CD14-positive monocyte (primary cell): Measurements from ENCODE around the gene GPRC5C. TPM values are rescaled to one million over a fixed set of nuclear protein-coding genes. Genes with fewer than 3 reads are reported as not detected.

Source experiments
- DNase-seq, 3 donors: peaks; one replicate each; pipeline ENCODE4 v3.0.0-alpha.2; 2011 to 2022
- H2AFZ ChIP-seq: 2 replicates; pipeline ENCODE4 v1.6.0; 2012; ENCODE audit warnings: mild to moderate bottlenecking, low read depth, low read length, inconsistent platforms; ENCODE audit not compliant: insufficient read depth, poor library complexity, severe bottlenecking
- H3K27ac ChIP-seq, 2 donors: 1 replicate in 1 of 2; 2 replicates in 1 of 2; pipeline ENCODE4 v1.5.1; 2012 to 2013; ENCODE audit warnings: low read length in 2 of 2, control low read depth in 1 of 2, inconsistent platforms in 1 of 2, low read depth in 1 of 2, mild to moderate bottlenecking in 1 of 2
- H3K27me3 ChIP-seq, 2 donors: one replicate each; pipeline versions ENCODE4 v1.6.0 to v1.6.1; 2011 to 2013; ENCODE audit warnings: low read length in 2 of 2; ENCODE audit not compliant: control insufficient read depth in 2 of 2, insufficient read depth in 2 of 2
- H3K36me3 ChIP-seq, 2 donors: replicated peaks in 1 of 2; 1 replicate in 1 of 2; 2 replicates in 1 of 2; pipeline versions ENCODE4 v1.5.1 to v1.6.1; 2012 to 2013; ENCODE audit warnings: low read length in 2 of 2, control low read depth in 1 of 2, inconsistent platforms in 1 of 2, mild to moderate bottlenecking in 1 of 2; ENCODE audit not compliant: insufficient read depth in 2 of 2, control insufficient read depth in 1 of 2
- H3K4me1 ChIP-seq, 2 donors: 1 replicate in 1 of 2; 2 replicates in 1 of 2; pipeline versions ENCODE4 v1.5.1 to v1.6.1; 2012 to 2013; ENCODE audit warnings: low read length in 2 of 2, control low read depth in 1 of 2, inconsistent platforms in 1 of 2, mild to moderate bottlenecking in 1 of 2, moderate library complexity in 1 of 2; ENCODE audit not compliant: insufficient read depth in 2 of 2, control insufficient read depth in 1 of 2
- H3K4me2 ChIP-seq: replicated peaks from 2 replicates; pipeline ENCODE3; 2012; ENCODE audit warnings: low read length, moderate library complexity, mild to moderate bottlenecking; ENCODE audit not compliant: poor library complexity, severe bottlenecking; ENCODE audit errors: extremely low read depth
- H3K4me3 ChIP-seq, 3 experiments: fragments of 200-600 bp in 1 of 3; sonication (generic) in 1 of 3; replicated peaks in 1 of 3; 1 replicate in 2 of 3; 2 replicates in 1 of 3; pipeline ENCODE4 v1.5.1; 2011 to 2013; ENCODE audit warnings: low read length in 3 of 3, mild to moderate bottlenecking in 3 of 3, control low read depth in 2 of 3, low read depth in 2 of 3, inconsistent platforms in 1 of 3, moderate library complexity in 1 of 3
- H3K79me2 ChIP-seq: 2 replicates; pipeline ENCODE4 v1.6.0; 2012; ENCODE audit warnings: mild to moderate bottlenecking, control low read depth, inconsistent platforms, low read length, moderate library complexity; ENCODE audit not compliant: insufficient read depth
- H3K9ac ChIP-seq: 2 replicates; pipeline ENCODE4 v1.6.0; 2017; ENCODE audit warnings: low read length, mild to moderate bottlenecking; ENCODE audit not compliant: insufficient read depth, poor library complexity, severe bottlenecking
- H3K9me3 ChIP-seq, 2 donors: replicated peaks in 1 of 2; 1 replicate in 1 of 2; 2 replicates in 1 of 2; pipeline versions ENCODE4 v1.5.1 to v1.6.1; 2012 to 2013; ENCODE audit warnings: low read length in 2 of 2, control low read depth in 1 of 2; ENCODE audit not compliant: control insufficient read depth in 1 of 2, insufficient read depth in 1 of 2
- H4K20me1 ChIP-seq: 2 replicates; pipeline ENCODE4 v1.6.0; 2012; ENCODE audit warnings: mild to moderate bottlenecking, low read length, control low read depth, moderate library complexity; ENCODE audit not compliant: insufficient read depth
- H3K27ac Mint-ChIP-seq, 7 donors: one replicate each; pipeline ENCODE4 v1.8.0; 2020; ENCODE audit warnings: mild to moderate bottlenecking in 7 of 7, mixed read lengths in 7 of 7, moderate library complexity in 6 of 7, inconsistent platforms in 2 of 7
- H3K27me3 Mint-ChIP-seq, 3 donors: one replicate each; pipeline ENCODE4 v1.8.0; 2021 to 2022; ENCODE audit warnings: low read depth in 3 of 3, mild to moderate bottlenecking in 3 of 3, mixed read lengths in 3 of 3, moderate library complexity in 3 of 3, inconsistent platforms in 1 of 3
- H3K36me3 Mint-ChIP-seq, 2 donors: one replicate each; pipeline ENCODE4 v1.8.0; 2020; ENCODE audit warnings: mixed read lengths in 2 of 2, inconsistent platforms in 1 of 2, mild to moderate bottlenecking in 1 of 2
- H3K4me1 Mint-ChIP-seq: one replicate; pipeline ENCODE4 v1.8.0; 2020; ENCODE audit warnings: mild to moderate bottlenecking, mixed read lengths
- H3K4me3 Mint-ChIP-seq, 2 donors: one replicate each; pipeline ENCODE4 v1.8.0; 2020; ENCODE audit warnings: mild to moderate bottlenecking in 2 of 2, mixed read lengths in 2 of 2, moderate library complexity in 1 of 2
- H3K9me3 Mint-ChIP-seq, 7 donors: one replicate each; pipeline ENCODE4 v1.8.0; 2020 to 2022; ENCODE audit warnings: mixed read lengths in 7 of 7, mild to moderate bottlenecking in 6 of 7, moderate library complexity in 6 of 7, inconsistent platforms in 2 of 7
- CTCF ChIP-seq: fragments of 200-600 bp; IDR thresholded peaks from one replicate; pipeline ENCODE4 v1.8.0; 2022; ENCODE audit warnings: antibody characterized with exemption, mild to moderate bottlenecking
- WGBS: methylation state at CpG from one replicate; pipeline ENCODE4 v1.1.5; 2013; ENCODE audit warnings: missing lambda C conversion rate; ENCODE audit not compliant: insufficient coverage; 5-methylcytosine and 5-hydroxymethylcytosine counted together
- intact Hi-C, 2 donors: fragments of 100-400 bp; cut with micrococcal nuclease; formaldehyde crosslinking; loops; one replicate each; pipeline versions ENCODE4 v1.15.0 to v1.15.1; 2023
- polyA plus RNA-seq, 3 donors: library from polyadenylated mRNA; depleted of rRNA in 1 of 3; unstranded in 2 of 3; stranded (reverse) in 1 of 3; fragments of 300-500 nt in 2 of 3; fragments of >200 nt in 1 of 3; fragmentation: Illumina TruSeq in 2 of 3; gene quantifications; 1 replicate in 2 of 3; 2 replicates in 1 of 3; pipeline ENCODE4 v1.2.3, GENCODE V29; 2012 to 2021

GPRC5C gene
- polyA plus RNA-seq, 3 donors = 0.47 to 3.3 (median 1.9) TPM

- Mint-ChIP-seq H3K4me1 (peaks cover 18% of the 10 kb centered on the region), H3K27ac (no peak overlapping the region), H3K27me3 (peaks cover 72 to 74% (median 74%) of the 10 kb centered on the region in 3 donors), H3K9me3 (peaks cover 4 to 40% (median 31%) of the 10 kb centered on the region in 7 donors), H3K4me3 (peak overlapping the region in 1 of 2 donors; percentile 49), H3K36me3 (peaks cover 6 to 8% of the 10 kb centered on the region in 2 donors)
- peaks cover 34 to 72% of the 10 kb centered on the region in 2 donors for H3K27me3 ChIP-seq
- H4K20me1 ChIP-seq = no peaks in the 10 kb centered on the region
- peaks cover 21 to 22% of the 10 kb centered on the region in 2 donors for H3K4me1 ChIP-seq
- no peak for DNase-seq
- H2AFZ ChIP-seq = no peak overlapping the region
- WGBS = 93% methylated on average over 13 of the region's 17 CpGs
- no peak overlapping the region for H3K4me2 ChIP-seq
- no peaks in the 10 kb centered on the region for H3K79me2 ChIP-seq
- H3K27ac ChIP-seq = no peak overlapping the region
- H3K36me3 ChIP-seq = no peaks in the 10 kb centered on the region
- intact Hi-C loops = no loop called here
- no peak overlapping the region for H3K9ac ChIP-seq
- H3K4me3 ChIP-seq = no peak overlapping the region
- no peak for TF ChIP-seq CTCF
- H3K9me3 ChIP-seq = peaks cover 11 to 30% of the 10 kb centered on the region in 2 donors
These were observed 1.7 kb downstream of the GPRC5C start for GRCh38 chr17:74433421-74434121.

- H3K27ac ChIP-seq = no peak overlapping the region
- peaks cover 24 to 49% of the 10 kb centered on the region in 2 donors for H3K27me3 ChIP-seq
- peaks cover 22 to 31% of the 10 kb centered on the region in 2 donors for H3K9me3 ChIP-seq
- no peak for DNase-seq
- H3K9ac ChIP-seq = no peak overlapping the region
- intact Hi-C loops = no loop called here
- no peaks in the 10 kb centered on the region for H3K36me3 ChIP-seq
- H3K4me2 ChIP-seq = no peak overlapping the region
- TF ChIP-seq CTCF = no peak
- Mint-ChIP-seq H3K4me1 (peaks cover 14% of the 10 kb centered on the region), H3K9me3 (peaks cover 11 to 55% (median 40%) of the 10 kb centered on the region in 7 donors), H3K27me3 (peaks cover 54 to 57% (median 57%) of the 10 kb centered on the region in 3 donors), H3K27ac (no peak overlapping the region), H3K36me3 (peaks cover 4% of the 10 kb centered on the region in 2 donors), H3K4me3 (no peak overlapping the region)
- no peaks in the 10 kb centered on the region for H4K20me1 ChIP-seq
- H2AFZ ChIP-seq = no peak overlapping the region
- peaks cover 19 to 22% of the 10 kb centered on the region in 2 donors for H3K4me1 ChIP-seq
- no peak overlapping the region for H3K4me3 ChIP-seq
- H3K79me2 ChIP-seq = no peaks in the 10 kb centered on the region
- WGBS = 92% methylated on average over 2 of the region's 5 CpGs
These were observed 4.0 kb downstream of the GPRC5C start for GRCh38 chr17:74435775-74436359.
